Subcutaneous adipose tissue (tissue), 4 donors: Measurements from ENCODE around the gene PKNOX1. TPM values are rescaled to one million over a fixed set of nuclear protein-coding genes. Genes with fewer than 3 reads are reported as not detected.

Experiments
- total RNA-seq, 4 donors: library from RNA; depleted of rRNA; stranded (reverse); fragments of >200 nt; gene quantifications; one replicate each; pipeline ENCODE4 v1.1.0, GENCODE V29; 2016
- TF ChIP-seq, protein P1 (sequence below): fragments of 450-650 bp; IDR thresholded peaks from one replicate; pipeline ENCODE4 v1.5.1; 2016; ENCODE audit warnings: low read depth, mild to moderate bottlenecking, control low read depth, antibody characterized with exemption, moderate library complexity

PKNOX1 gene
- total RNA-seq, 4 donors from 2014 or later, result 7.9 to 9.2 (median 8.4) TPM

GRCh38 chr21:42941696-42942085, 32.7 kb upstream of the PKNOX1 start:
- TF ChIP-seq, protein P1, sequence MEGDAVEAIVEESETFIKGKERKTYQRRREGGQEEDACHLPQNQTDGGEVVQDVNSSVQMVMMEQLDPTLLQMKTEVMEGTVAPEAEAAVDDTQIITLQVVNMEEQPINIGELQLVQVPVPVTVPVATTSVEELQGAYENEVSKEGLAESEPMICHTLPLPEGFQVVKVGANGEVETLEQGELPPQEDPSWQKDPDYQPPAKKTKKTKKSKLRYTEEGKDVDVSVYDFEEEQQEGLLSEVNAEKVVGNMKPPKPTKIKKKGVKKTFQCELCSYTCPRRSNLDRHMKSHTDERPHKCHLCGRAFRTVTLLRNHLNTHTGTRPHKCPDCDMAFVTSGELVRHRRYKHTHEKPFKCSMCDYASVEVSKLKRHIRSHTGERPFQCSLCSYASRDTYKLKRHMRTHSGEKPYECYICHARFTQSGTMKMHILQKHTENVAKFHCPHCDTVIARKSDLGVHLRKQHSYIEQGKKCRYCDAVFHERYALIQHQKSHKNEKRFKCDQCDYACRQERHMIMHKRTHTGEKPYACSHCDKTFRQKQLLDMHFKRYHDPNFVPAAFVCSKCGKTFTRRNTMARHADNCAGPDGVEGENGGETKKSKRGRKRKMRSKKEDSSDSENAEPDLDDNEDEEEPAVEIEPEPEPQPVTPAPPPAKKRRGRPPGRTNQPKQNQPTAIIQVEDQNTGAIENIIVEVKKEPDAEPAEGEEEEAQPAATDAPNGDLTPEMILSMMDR, result no peak

DNA sequence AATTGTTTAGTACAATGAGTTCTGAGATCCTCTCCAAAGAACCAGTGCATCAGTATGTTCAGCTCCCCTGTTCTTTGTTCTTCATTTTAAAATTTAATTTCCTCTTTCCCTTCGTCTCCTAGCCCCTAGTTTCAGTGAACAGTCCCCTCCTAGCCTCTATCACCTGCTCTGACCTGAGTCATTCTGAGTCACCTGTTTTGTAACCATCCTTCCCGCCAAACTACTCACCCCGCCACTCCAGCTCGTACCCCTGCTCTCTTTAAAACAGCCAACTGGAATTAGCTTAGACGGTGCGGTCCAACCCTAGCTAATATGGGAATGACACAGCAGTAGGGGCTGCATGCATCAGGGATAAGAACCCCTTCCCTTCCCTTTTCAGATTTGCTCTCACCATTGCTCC, 32.1 kb upstream of the PKNOX1 start:
- TF ChIP-seq, protein P1, result no peak

DNA sequence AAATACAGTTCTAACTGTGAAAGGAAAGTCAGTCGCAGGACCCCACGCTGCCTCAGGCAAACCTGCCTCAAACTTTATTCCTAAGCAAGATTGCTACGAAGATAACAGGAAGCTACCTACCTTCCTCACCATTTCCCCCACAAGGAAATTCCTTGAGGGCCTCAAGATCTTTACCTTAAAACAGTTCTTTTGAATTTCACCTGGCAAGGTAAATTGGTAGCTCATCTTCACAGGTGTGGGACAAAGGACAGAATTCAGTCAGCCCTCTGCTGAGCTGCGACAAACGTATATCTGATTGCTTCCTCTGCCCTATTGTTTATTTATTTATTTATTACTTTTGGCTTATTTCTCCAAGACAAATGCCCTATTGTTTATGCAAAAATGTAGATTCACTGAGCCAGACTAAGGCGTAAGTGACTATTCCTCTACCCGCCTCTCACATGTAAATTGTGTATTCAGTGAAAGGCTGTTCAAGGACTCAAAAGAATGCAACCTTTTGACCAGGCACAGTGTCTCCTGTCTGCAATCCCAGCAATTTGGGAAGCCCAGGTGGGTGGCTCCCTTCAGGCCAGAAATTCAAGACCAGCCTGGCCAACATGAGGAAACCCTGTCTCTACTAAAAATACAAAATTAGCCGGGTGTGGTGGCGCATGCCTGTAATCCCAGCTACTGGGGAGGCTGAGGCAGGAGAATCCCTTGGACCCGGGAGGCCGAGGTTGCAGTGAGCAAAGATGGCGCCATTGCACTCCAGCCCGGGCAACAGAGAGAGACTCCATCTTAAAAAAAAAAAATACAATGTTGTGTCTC, 17.3 kb upstream of the PKNOX1 start:
- TF ChIP-seq, protein P1, result no peak

DNA sequence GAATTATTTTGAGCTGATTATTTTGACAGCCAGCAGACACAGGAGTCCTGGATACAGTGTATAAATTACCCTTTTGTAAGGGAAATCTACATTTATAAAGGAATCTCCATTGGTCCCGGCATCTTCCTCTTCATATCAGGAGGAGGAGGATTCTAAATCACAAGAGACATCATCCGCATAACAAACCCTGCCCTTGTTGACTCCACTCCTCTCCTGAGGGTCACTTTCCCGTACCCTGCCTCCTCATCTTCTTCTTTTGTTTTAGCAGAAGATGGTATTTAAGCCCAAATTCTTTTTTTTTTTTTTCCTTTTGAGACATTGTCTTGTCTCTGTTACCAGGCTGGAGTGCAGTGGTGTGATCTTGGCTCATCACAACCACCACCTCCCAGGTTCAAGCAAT, 14.6 kb upstream of the PKNOX1 start:
- TF ChIP-seq, protein P1, result no peak

DNA sequence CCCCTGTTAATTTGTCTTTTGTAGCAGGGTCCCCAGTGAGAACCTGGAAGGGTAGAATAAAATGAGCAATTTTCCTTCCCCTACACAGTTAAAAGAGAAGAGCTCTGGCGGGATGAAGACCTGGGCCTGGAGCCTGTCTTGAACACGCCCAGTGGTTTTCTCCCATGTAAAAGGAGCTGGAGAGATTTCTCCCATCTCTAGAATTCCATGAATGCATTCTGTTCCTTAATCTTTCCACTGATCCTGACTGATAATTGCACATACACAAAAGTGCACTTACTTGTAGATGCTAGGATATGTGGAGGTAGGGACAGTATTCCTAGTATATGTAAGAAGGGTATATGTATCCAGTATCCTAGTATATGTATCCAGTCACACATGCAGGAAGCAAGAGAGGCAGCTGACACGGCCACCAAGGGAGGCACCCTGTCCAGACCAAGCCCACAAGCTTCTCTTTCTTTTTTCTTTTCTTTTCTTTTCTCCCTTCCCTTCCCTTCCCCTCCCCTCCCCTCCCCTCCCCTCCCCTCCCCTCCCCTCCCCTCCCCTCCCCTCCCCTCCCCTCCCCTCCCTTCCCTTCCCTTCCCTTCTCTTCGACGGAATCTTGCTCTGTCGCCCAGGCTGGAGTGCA, 11.9 kb upstream of the PKNOX1 start:
- TF ChIP-seq, protein P1, result no peak

DNA sequence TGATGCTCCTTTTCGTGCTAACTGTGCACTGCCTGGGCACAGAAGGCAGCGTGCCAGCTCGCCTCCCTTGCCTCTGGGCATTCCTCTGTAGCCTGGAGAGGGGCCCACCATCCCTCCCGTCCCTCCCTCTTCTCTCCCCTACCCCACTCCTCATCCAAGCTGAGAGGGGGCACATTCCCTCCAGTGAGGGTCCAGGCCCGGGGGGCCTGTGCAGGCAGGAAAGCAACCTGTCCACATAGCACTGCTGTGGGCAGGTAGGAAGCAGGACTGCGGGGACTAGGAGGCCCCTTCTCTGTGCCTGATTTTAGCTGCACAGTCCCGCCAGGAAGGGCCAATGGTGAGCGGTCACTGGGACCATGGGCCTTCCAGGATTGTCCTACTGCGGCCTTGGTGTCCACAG, 10.3 kb upstream of the PKNOX1 start:
- TF ChIP-seq, protein P1, result no peak

DNA sequence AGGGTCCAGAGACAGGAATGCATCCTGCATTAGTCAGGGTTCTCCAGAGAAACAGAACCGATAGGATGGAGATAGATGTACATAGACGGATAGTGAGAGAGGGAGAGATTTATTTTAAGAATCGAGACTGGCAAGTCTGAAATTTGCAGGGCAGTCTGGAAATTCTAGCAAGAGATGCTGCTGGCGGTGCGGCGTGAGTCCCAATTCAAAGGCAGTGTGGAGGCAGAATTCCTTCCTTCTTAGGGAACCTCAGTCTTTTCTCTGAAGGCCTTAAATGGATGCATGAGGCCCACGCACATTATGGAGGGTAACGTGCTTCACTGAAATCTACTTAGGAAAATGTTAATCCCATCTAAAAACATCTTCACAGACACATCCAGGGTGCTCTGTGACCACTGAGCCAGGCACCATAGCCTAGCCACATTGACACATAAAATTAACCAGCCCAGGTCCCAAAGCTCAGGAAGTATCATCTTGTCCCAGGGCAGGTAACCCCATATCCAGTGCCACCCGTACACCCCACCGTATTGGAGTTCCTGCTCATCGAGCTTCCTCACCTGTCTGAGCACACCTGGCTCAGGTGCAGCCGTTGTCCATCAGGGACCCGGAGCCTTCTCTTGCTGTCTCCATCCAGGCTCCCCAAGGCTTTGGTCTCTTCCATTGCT, 9.7 kb upstream of the PKNOX1 start:
- TF ChIP-seq, protein P1, result no peak
